Kidney (tissue), 14 donors: Measurements from ENCODE around the gene PERM1. TPM values are rescaled to one million over a fixed set of nuclear protein-coding genes. Genes with fewer than 3 reads are reported as not detected.
A peak's percentile ranks its signal among the peaks of the same experiment; 100 is the strongest.

Source experiments
- DNase-seq, 5 donors: peaks; one replicate each; pipeline ENCODE4 v3.0.0-alpha.2; 2013 to 2020
- FAIRE-seq: peaks from 2 replicates; lab custom pipeline; 2012; peaks lifted over from hg19 to GRCh38; lab: Jason Lieb, UNC
- H3K27ac ChIP-seq, 2 donors: one replicate each; pipeline ENCODE4 v1.7.0; 2013; ENCODE audit warnings: low read depth in 2 of 2, low read length in 2 of 2, inconsistent platforms in 1 of 2
- H3K27me3 ChIP-seq: one replicate; pipeline ENCODE4 v1.7.1; 2013; ENCODE audit warnings: low read length, inconsistent platforms; ENCODE audit not compliant: control insufficient read depth, insufficient read depth
- H3K36me3 ChIP-seq, 3 donors: one replicate each; pipeline versions ENCODE4 v1.7.0 to v1.7.1; 2013; ENCODE audit warnings: low read length in 3 of 3, control low read depth in 1 of 3, inconsistent platforms in 1 of 3; ENCODE audit not compliant: insufficient read depth in 3 of 3, control insufficient read depth in 2 of 3
- H3K4me1 ChIP-seq, 3 donors: one replicate each; pipeline versions ENCODE4 v1.7.0 to v1.7.1; 2013; ENCODE audit warnings: low read length in 3 of 3, inconsistent platforms in 1 of 3, low read depth in 1 of 3; ENCODE audit not compliant: control insufficient read depth in 2 of 3, insufficient read depth in 2 of 3
- H3K4me3 ChIP-seq, 3 donors: one replicate each; pipeline versions ENCODE4 v1.7.0 to v1.8.1; 2013; ENCODE audit warnings: low read length in 3 of 3, control low read depth in 1 of 3, inconsistent platforms in 1 of 3
- H3K9ac ChIP-seq, 3 donors: one replicate each; pipeline versions ENCODE4 v1.7.0 to v1.7.1; 2013; ENCODE audit warnings: low read length in 3 of 3, control low read depth in 1 of 3, inconsistent platforms in 1 of 3
- H3K9me3 ChIP-seq, 3 donors: one replicate each; pipeline versions ENCODE4 v1.7.0 to v1.7.1; 2013; ENCODE audit warnings: low read length in 3 of 3, control low read depth in 1 of 3, inconsistent platforms in 1 of 3; ENCODE audit not compliant: control insufficient read depth in 2 of 3, insufficient read depth in 1 of 3
- CTCF ChIP-seq: IDR thresholded peaks from 3 replicates; pipeline ENCODE4 v1.5.1; 2012; ENCODE audit warnings: mild to moderate bottlenecking, moderate library complexity, borderline replicate concordance; ENCODE audit not compliant: insufficient read depth; ENCODE audit errors: extremely low read depth
- intact Hi-C: fragments of 100-400 bp; cut with DNase I; formaldehyde crosslinking; loops from one replicate; pipeline ENCODE4 v1.11.1; 2022
- polyA plus RNA-seq: library from polyadenylated mRNA; stranded (reverse); fragments of 350-450 nt; fragmentation: Illumina TruSeq; extraction: RNeasy Lipid Tissue Mini Kit (QIAGEN cat#74804); gene quantifications from one replicate; pipeline ENCODE4 v1.2.3, GENCODE V29; 2014; ENCODE audit warnings: low read depth, low replicate concordance; ENCODE audit not compliant: insufficient read depth
- total RNA-seq: library from RNA; stranded (reverse); fragmentation: NEBNext Ultra II Directional; extraction: Animal tissue kit (Norgen Biotek cat#: 25700); gene quantifications from one replicate; pipeline ENCODE4 v1.2.1, GENCODE V29; 2021
- donor health status: control.
- donor health status: control.
- donor health status: control.
- donor health status: control.
- donor health status: control.
- donor health status: DM: yes; HTN: yes; CAD: no.
- donor health status: Normal renal cell carcinoma (clear cell type).

The PERM1 gene
- total and polyA plus RNA-seq, 2 donors from 2014 or later: 0.25 to 0.86 TPM

GRCh38 chr1:1004780-1005697, 23.1 kb upstream of the PERM1 start:
- no peaks in the 10 kb centered on the region for H3K9me3 ChIP-seq
- DNase-seq (peak; percentile 69 to 86 (median 76)), FAIRE-seq (no peak)
- no peak overlapping the region for H3K4me3 ChIP-seq
- H3K27ac ChIP-seq: peak overlapping the region in 1 of 2 donors; percentile 22
- peaks cover 0 to 18% (median 4%) of the 10 kb centered on the region in 3 donors for H3K4me1 ChIP-seq
- no peak for TF ChIP-seq CTCF
- intact Hi-C loops: no loop called here
- no peak overlapping the region for H3K9ac ChIP-seq
- no peaks in the 10 kb centered on the region for H3K27me3 ChIP-seq
- no peaks in the 10 kb centered on the region for H3K36me3 ChIP-seq

- peaks cover 0 to 18% (median 4%) of the 10 kb centered on the region in 3 donors for H3K4me1 ChIP-seq
- H3K27me3 ChIP-seq: no peaks in the 10 kb centered on the region
- H3K9me3 ChIP-seq: no peaks in the 10 kb centered on the region
- H3K9ac ChIP-seq: no peak overlapping the region
- no peak overlapping the region for H3K4me3 ChIP-seq
- DNase-seq (peak in 2 of 5 donors; percentile 48 to 59), FAIRE-seq (no peak)
- intact Hi-C loops: no loop called here
- TF ChIP-seq CTCF: no peak
- H3K27ac ChIP-seq: no peak overlapping the region
- no peaks in the 10 kb centered on the region for H3K36me3 ChIP-seq
Measured at GRCh38 chr1:1004420-1004779, 22.5 kb upstream of the PERM1 start.

GRCh38 chr1:1003618-1004419, 21.9 kb upstream of the PERM1 start:
- Histone ChIP-seq H3K9me3 (no peaks in the 10 kb centered on the region), H3K4me3 (no peak overlapping the region), H3K27ac (no peak overlapping the region), H3K36me3 (no peaks in the 10 kb centered on the region), H3K4me1 (peaks cover 0 to 18% (median 4%) of the 10 kb centered on the region in 3 donors), H3K9ac (no peak overlapping the region), H3K27me3 (no peaks in the 10 kb centered on the region)
- intact Hi-C loops: no loop called here
- TF ChIP-seq CTCF: no peak
- DNase-seq (peak in 2 of 5 donors; percentile 65 to 66), FAIRE-seq (no peak)
